HG02642 (cell line): ENCODE data around the gene SLC29A3.

Experiments
- ATAC-seq: cut with Tn5 transposase; IDR thresholded peaks from one replicate; pipeline ENCODE4 v1.9.1; 2021; ENCODE audit warnings: mild to moderate bottlenecking; ENCODE audit not compliant: unreplicated experiment, poor library complexity

Gene SLC29A3

GRCh38 chr10:71299071-71299785 is 19.8 kb upstream of the SLC29A3 start:
- ATAC-seq = no peak

GRCh38 chr10:71300555-71301370 is 18.3 kb upstream of the SLC29A3 start:
- no peak for ATAC-seq

- no peak for ATAC-seq
Measured at GRCh38 chr10:71301371-71301916, 17.6 kb upstream of the SLC29A3 start.

- no peak for ATAC-seq
Measured at GRCh38 chr10:71302451-71302850, 16.6 kb upstream of the SLC29A3 start.

- ATAC-seq = no peak
Measured at GRCh38 chr10:71302874-71303568, 16.0 kb upstream of the SLC29A3 start.

GRCh38 chr10:71303569-71303907 is 15.5 kb upstream of the SLC29A3 start:
- no peak for ATAC-seq

GRCh38 chr10:71304914-71305313 is 14.1 kb upstream of the SLC29A3 start:
- ATAC-seq = no peak

- ATAC-seq = no peak
Measured at GRCh38 chr10:71306979-71307378, 12.1 kb upstream of the SLC29A3 start.

GRCh38 chr10:71307469-71308085 is 11.5 kb upstream of the SLC29A3 start:
- no peak for ATAC-seq

DNA sequence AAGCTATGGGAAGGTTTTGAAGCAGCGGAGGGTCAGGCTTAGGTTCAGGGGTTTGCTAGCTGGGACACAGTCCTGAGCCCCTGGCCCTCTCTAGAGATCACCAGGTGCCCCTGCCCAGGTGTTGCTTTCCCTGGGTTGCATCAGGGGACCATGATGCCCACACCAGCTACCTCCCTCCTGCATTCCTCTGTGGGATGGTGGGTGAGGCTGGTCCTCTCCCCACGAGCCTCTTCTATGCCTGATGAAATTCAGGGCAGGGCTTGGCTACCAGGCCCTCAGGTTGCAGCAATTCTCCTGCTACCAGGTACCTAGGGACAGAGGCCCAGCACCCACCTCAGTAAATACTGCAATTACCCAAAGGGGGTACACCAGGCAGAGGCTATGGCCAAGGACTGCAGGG is 10.8 kb upstream of the SLC29A3 start:
- ATAC-seq = no peak

DNA sequence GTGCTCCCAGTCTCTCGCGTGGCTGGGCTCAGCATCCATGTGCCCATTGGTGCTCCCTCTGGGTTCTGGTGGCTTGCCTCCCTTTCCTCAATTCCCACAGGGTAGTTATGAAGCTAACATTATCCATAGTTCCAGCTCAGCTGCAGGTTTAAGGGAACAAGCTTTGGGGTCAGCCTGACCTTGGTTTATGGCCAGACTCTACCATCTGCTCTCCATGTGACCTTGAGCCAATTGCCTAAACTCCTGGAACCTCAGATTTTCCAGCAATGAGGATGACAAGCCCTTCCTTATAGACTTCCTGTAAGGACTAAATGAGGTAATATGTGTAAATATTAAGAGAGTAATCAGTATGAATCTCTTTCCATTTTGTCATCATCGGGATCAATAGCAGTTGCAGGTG is 10.1 kb upstream of the SLC29A3 start:
- no peak for ATAC-seq

DNA sequence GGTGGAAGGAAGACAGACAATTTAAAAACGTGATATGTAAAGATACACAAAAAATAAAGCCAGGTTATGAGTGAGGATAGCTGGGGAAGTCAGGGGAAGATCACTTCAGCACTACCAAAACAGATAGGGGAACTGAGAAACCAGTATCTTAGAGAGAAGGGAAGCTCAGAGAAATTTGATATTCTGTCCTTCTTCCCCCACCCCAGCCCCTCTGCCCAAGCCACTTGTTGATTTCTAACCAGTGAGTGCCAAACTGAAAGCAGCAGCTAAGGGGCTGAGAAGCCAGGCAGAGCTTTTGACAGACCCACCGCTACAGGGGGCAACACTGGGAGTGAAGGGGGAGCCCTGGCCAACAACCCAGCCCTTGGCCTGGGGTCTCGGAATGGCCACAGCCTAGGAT is 9.1 kb upstream of the SLC29A3 start:
- no peak for ATAC-seq

DNA sequence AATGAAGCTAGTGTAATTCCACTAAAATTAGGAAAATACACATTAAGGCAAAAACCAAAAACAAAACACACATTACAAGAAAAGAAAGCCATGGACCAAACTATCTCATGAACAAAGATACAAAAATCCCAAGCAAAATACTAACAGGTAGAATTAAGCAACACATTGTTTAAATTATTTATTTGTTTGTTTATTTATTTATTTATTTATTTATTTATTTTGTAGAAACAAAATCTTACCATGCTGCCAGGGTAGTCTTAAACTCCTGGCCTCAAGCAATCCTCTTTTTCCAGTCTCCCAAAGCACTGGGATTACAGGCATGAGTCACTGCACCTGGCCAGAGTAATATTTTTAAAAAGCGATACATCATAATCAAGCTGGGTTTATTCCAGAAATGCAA is 6.8 kb upstream of the SLC29A3 start:
- no peak for ATAC-seq

DNA sequence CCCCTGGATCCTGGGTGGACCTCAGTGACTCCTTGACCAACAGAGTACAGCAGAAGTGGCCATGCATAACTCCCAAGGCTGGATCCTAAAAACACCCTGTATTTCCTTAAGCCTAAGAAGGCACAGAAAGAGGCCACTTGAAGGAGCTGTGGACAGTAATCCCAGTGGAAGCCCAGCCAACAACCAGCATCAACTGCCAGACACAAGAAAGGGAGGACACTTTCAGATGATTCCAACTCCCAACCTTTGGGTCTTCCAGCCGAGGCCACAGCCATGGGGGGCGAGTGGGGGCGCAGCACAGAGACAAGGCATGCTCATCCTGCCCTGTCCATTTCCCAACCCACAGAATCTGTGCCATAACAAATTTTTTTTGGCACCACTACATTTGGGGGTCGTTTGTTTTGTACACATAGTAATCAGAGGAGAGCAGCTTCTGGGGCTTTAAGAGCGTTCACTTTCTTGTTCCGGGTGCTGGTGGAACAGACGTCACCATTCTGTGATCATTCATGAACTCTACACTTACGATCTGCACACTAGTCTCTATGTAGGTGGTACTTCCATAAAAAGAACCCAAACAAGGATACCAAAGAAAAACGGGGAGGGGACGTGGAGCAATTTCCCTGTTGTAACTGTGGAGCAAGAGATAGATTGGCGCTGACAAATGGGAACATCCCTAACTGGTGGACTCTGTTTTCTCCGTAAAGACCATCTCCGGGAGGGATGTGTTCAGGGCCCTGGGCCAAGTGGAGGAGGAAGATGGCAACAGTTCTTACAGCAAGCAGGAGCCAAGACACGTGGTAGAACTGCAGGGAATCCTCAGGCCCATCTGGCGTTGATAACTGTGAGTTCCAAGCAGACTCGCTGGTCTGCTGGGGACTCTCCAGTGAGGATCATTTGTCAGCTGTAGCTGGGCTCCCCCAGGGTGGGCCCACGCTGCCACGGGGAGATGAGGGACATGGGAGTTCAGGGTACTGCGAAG is 6.0 kb upstream of the SLC29A3 start:
- ATAC-seq = no peak

GRCh38 chr10:71314028-71314693 is 4.9 kb upstream of the SLC29A3 start:
- ATAC-seq = no peak

- ATAC-seq = no peak
Measured at GRCh38 chr10:71314694-71315225, 4.3 kb upstream of the SLC29A3 start.

DNA sequence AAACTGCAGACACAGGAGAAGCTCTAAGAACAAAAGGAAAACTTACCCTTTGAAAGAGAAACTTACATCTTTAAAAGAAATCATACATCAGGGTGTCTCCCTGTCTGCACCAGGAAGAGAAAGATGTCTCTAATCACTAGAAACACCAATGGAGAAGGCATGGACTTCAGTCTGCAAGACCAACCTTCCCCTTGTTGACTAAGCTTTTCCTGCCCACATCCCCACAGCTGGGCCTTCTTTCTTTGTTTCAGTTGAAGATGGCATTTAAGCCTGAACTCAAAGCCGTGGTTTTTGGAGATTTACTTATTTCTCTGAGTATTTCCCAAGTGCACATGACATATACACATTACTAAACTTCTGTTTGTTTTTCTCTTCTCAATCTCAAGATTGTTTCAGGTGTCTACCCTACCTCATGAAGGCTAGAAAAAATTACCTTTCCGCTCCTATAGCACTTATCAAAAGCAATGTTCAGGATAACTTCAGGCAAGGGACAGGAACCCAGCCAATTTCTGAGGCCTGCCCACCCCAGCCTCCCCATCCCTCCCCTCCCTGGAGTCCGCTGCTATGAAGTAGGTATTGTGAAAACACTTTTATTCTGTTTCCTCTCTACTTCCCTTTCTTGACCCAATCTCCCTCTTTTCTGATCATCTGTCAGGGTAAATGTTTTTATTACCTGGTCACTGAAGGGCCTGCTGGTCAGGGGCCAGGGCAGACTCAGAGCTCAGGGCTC is 2.8 kb upstream of the SLC29A3 start:
- no peak for ATAC-seq

- no peak for ATAC-seq
Measured at GRCh38 chr10:71316786-71317160, 2.3 kb upstream of the SLC29A3 start.
